Endothelial cell of umbilical vein (primary cell): ENCODE data around the gene DEK. TPM values are rescaled to one million over a fixed set of nuclear protein-coding genes. Genes with fewer than 3 reads are reported as not detected.

Experiments used
- BruUV-seq: library from RNA; stranded (reverse); fragments of 400-500 nt; replicated peaks from 2 replicates; lab custom pipeline; 2021; lab: Mats Ljungman, UMichigan
- CTCF ChIA-PET: fragments of 300-600, 350-600 bp; sonication (Branson Sonifier 250); formaldehyde crosslinking; loops from one replicate; lab custom pipeline; 2021; ENCODE audit warnings: antibody characterized with exemption, inconsistent platforms; lab: Charles Lee
- POLR2A ChIA-PET: fragments of 300-600, 350-600 bp; sonication (Branson Sonifier 250); formaldehyde crosslinking; loops from one replicate; lab custom pipeline; 2021; ENCODE audit warnings: antibody characterized with exemption, inconsistent platforms; lab: Charles Lee
- DNase-seq: peaks from one replicate; pipeline ENCODE4 v3.0.0-alpha.2; 2011; ENCODE audit warnings: low read depth, low spot score
- FAIRE-seq: peaks from 2 replicates; lab custom pipeline; 2011; peaks lifted over from hg19 to GRCh38; lab: Jason Lieb, UNC
- H2AFZ ChIP-seq: 2 replicates; pipeline ENCODE4 v1.6.0; 2012; ENCODE audit warnings: low read depth, low read length, control low read depth, inconsistent platforms
- H3K27ac ChIP-seq: 2 replicates; pipeline ENCODE4 v1.5.1; 2011; ENCODE audit warnings: low read depth, mild to moderate bottlenecking, control low read depth, low read length, moderate library complexity; ENCODE audit not compliant: insufficient read depth
- H3K27me3 ChIP-seq, 2 experiments: 2 replicates each; pipeline versions ENCODE4 v1.6.0 to v1.6.1; 2011; ENCODE audit warnings: low read length in 2 of 2, mixed read lengths in 1 of 2; ENCODE audit not compliant: control insufficient read depth in 2 of 2, insufficient read depth in 2 of 2
- H3K36me3 ChIP-seq, 2 experiments: 2 replicates in 1 of 2; 3 replicates in 1 of 2; pipeline ENCODE4 v1.5.1; 2011; ENCODE audit warnings: low read length in 2 of 2, mild to moderate bottlenecking in 1 of 2, moderate library complexity in 1 of 2; ENCODE audit not compliant: control insufficient read depth in 2 of 2, insufficient read depth in 2 of 2; ENCODE audit errors: extremely low read depth in 1 of 2
- H3K4me1 ChIP-seq: 3 replicates; pipeline ENCODE4 v1.5.1; 2011; ENCODE audit warnings: mild to moderate bottlenecking, low read length; ENCODE audit not compliant: control insufficient read depth, insufficient read depth; ENCODE audit errors: extremely low read depth
- H3K4me2 ChIP-seq: 2 replicates; pipeline ENCODE4 v1.6.1; 2011; ENCODE audit warnings: low read length, control low read depth, mixed read lengths; ENCODE audit not compliant: insufficient read depth
- H3K4me3 ChIP-seq, 3 experiments: fragments of 200-600 bp in 1 of 3; sonication (generic), shearing (Covaris generic) in 1 of 3; replicated peaks in 1 of 3; 2 replicates each; pipeline ENCODE4 v1.5.1; 2011 to 2016; ENCODE audit warnings: control low read depth in 3 of 3, low read length in 3 of 3, mild to moderate bottlenecking in 2 of 3, inconsistent platforms in 1 of 3, low read depth in 1 of 3, moderate library complexity in 1 of 3; ENCODE audit not compliant: insufficient read depth in 1 of 3
- H3K79me2 ChIP-seq: 2 replicates; pipeline ENCODE4 v1.6.0; 2012; ENCODE audit warnings: low read length, inconsistent platforms; ENCODE audit not compliant: control insufficient read depth, insufficient read depth
- H3K9ac ChIP-seq: replicated peaks from 2 replicates; pipeline ENCODE3; 2011; ENCODE audit warnings: low read length, control low read depth; ENCODE audit not compliant: insufficient read depth; ENCODE audit errors: extremely low read depth
- H3K9me1 ChIP-seq: replicated peaks from 3 replicates; pipeline ENCODE4 v1.6.0; 2011; ENCODE audit warnings: mild to moderate bottlenecking, low read length; ENCODE audit not compliant: control insufficient read depth, insufficient read depth; ENCODE audit errors: extremely low read depth
- H3K9me3 ChIP-seq: replicated peaks from 2 replicates; pipeline ENCODE4 v1.5.1; 2012; ENCODE audit warnings: low read length, inconsistent platforms; ENCODE audit not compliant: control insufficient read depth, insufficient read depth
- H4K20me1 ChIP-seq: replicated peaks from 2 replicates; pipeline ENCODE3; 2011; ENCODE audit warnings: mild to moderate bottlenecking, low read length; ENCODE audit not compliant: control insufficient read depth, insufficient read depth; ENCODE audit errors: extremely low read depth
- EZH2 ChIP-seq: IDR thresholded peaks from 2 replicates; pipeline ENCODE4 v1.6.1; 2012; ENCODE audit warnings: borderline replicate concordance, low read depth, mild to moderate bottlenecking, moderate library complexity, low read length, inconsistent platforms; ENCODE audit not compliant: severe bottlenecking
- FOS ChIP-seq: IDR thresholded peaks from 2 replicates; pipeline ENCODE4 v1.6.1; 2011; ENCODE audit warnings: mild to moderate bottlenecking, low read length, moderate library complexity, borderline replicate concordance; ENCODE audit not compliant: insufficient read depth
- GATA2 ChIP-seq: IDR thresholded peaks from 2 replicates; pipeline ENCODE4 v1.7.0; 2011; ENCODE audit warnings: low read depth, mild to moderate bottlenecking, moderate library complexity, mixed read lengths, low read length; ENCODE audit not compliant: insufficient read length, insufficient read depth
- JUN ChIP-seq: IDR thresholded peaks from 2 replicates; pipeline ENCODE4 v1.6.1; 2011; ENCODE audit warnings: borderline replicate concordance, low read depth; ENCODE audit not compliant: insufficient read length, insufficient read depth
- MYC ChIP-seq: IDR thresholded peaks from one replicate; pipeline ENCODE4 v1.6.1; 2011; ENCODE audit warnings: mild to moderate bottlenecking, low read depth, low read length
- POLR2A ChIP-seq: IDR thresholded peaks from 2 replicates; pipeline ENCODE4 v1.6.1; 2012; ENCODE audit warnings: low read depth, mild to moderate bottlenecking, control low read depth, low read length
- POLR2AphosphoS5 ChIP-seq: IDR thresholded peaks from 2 replicates; pipeline ENCODE4 v1.6.1; 2012; ENCODE audit warnings: low read depth, mild to moderate bottlenecking, control low read depth, low read length, moderate library complexity; ENCODE audit not compliant: insufficient read depth
- dilution Hi-C: fragments of 300-500 bp; cut with MboI; formaldehyde crosslinking; loops from one replicate; pipeline ENCODE4 v1.15.0; 2019; ENCODE audit warnings: low sequenced_read_pairs; ENCODE audit not compliant: extremely low pct_ligation_motif_present
- intact Hi-C: fragments of 100-400 bp; cut with micrococcal nuclease; formaldehyde crosslinking; loops from one replicate; pipeline ENCODE4 v1.10.0; 2022
- polyA plus RNA-seq, 4 experiments: library from polyadenylated mRNA; depleted of rRNA in 3 of 4; stranded (reverse) in 3 of 4; unstranded in 1 of 4; fragments of >200 nt; gene quantifications; 2 replicates each; pipeline versions ENCODE4 v1.2.1 to v1.2.3, GENCODE V29; 2011 to 2012; ENCODE audit warnings: missing spikeins in 1 of 4
- total RNA-seq: library from RNA; stranded (reverse); gene quantifications from 2 replicates; pipeline ENCODE4 v1.2.3, GENCODE V29; 2021
- TF ChIP-seq, protein P1 (sequence below): IDR thresholded peaks from 2 replicates; pipeline ENCODE4 v1.6.1; 2011; ENCODE audit not compliant: insufficient read depth, insufficient read length
- TF ChIP-seq, protein P2 (sequence below), 2 donors: IDR thresholded peaks; 1 replicate in 1 of 2; 2 replicates in 1 of 2; pipeline ENCODE4 v1.5.1; 2011; ENCODE audit warnings: low read length in 2 of 2, mild to moderate bottlenecking in 2 of 2, moderate library complexity in 2 of 2, control low read depth in 1 of 2, inconsistent platforms in 1 of 2, low read depth in 1 of 2; ENCODE audit not compliant: insufficient read depth in 1 of 2; ENCODE audit errors: extremely low read depth in 1 of 2

Gene DEK
- total and polyA plus RNA-seq, 2 donors (not counting 3 experiments of a cell fraction or from before 2014, with no cell fraction given), result 19.0 to 120 TPM

DNA sequence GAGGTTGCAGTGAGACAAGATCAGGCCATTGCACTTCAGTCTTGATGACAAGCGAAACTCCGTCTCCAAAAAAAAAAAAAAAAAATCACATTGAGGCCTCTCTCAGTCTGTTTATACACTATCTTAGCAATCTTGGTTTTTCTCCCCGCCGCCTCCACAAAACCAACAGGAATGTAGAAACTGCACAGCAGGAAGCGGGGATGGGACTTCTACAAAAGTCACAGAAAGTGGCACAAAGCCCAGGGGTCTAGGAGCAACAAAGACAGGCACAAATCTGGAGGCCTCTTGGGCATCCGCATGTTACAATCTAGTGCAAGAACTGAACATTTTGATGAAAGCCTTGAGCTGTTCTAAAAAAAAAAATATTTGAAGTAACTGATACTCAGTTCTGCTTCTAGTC is 60.5 kb downstream of the DEK start:
- Histone ChIP-seq H3K27me3 (no peaks in the 10 kb centered on the region), H3K9me1 (no peaks in the 10 kb centered on the region), H2AFZ (no peak overlapping the region), H3K9me3 (no peaks in the 10 kb centered on the region), H3K4me1 (no peaks in the 10 kb centered on the region), H4K20me1 (no peaks in the 10 kb centered on the region), H3K4me3 (no peak overlapping the region), H3K9ac (no peak overlapping the region), H3K79me2 (no peaks in the 10 kb centered on the region), H3K36me3 (no peaks in the 10 kb centered on the region), H3K27ac (no peak overlapping the region), H3K4me2 (no peak overlapping the region)
- ChIA-PET POLR2A (no interaction called here), CTCF (no interaction called here)
- DNase-seq, result no peak
- intact Hi-C loops, result no loop called here
- BruUV-seq, result no TSS peak
- no peak for FAIRE-seq
- dilution Hi-C loops, result no loop called here
- TF ChIP-seq FOS, result no peak
- TF ChIP-seq MYC, result no peak
- TF ChIP-seq POLR2A, result no peak
- no peak for TF ChIP-seq GATA2
- no peak for TF ChIP-seq EZH2
- no peak for TF ChIP-seq POLR2AphosphoS5
- TF ChIP-seq, protein P1, sequence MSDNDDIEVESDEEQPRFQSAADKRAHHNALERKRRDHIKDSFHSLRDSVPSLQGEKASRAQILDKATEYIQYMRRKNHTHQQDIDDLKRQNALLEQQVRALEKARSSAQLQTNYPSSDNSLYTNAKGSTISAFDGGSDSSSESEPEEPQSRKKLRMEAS, result no peak
- TF ChIP-seq JUN, result no peak
- TF ChIP-seq, protein P2, sequence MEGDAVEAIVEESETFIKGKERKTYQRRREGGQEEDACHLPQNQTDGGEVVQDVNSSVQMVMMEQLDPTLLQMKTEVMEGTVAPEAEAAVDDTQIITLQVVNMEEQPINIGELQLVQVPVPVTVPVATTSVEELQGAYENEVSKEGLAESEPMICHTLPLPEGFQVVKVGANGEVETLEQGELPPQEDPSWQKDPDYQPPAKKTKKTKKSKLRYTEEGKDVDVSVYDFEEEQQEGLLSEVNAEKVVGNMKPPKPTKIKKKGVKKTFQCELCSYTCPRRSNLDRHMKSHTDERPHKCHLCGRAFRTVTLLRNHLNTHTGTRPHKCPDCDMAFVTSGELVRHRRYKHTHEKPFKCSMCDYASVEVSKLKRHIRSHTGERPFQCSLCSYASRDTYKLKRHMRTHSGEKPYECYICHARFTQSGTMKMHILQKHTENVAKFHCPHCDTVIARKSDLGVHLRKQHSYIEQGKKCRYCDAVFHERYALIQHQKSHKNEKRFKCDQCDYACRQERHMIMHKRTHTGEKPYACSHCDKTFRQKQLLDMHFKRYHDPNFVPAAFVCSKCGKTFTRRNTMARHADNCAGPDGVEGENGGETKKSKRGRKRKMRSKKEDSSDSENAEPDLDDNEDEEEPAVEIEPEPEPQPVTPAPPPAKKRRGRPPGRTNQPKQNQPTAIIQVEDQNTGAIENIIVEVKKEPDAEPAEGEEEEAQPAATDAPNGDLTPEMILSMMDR (IDR thresholded peaks at IDR 0.05; ENCODE audit: extremely low read depth in 1 of 2, insufficient read depth in 1 of 2, low read depth in 1 of 2, low read length in 2 of 2), result no peak
